ENCODE results near the gene HS2ST1.

DNA sequence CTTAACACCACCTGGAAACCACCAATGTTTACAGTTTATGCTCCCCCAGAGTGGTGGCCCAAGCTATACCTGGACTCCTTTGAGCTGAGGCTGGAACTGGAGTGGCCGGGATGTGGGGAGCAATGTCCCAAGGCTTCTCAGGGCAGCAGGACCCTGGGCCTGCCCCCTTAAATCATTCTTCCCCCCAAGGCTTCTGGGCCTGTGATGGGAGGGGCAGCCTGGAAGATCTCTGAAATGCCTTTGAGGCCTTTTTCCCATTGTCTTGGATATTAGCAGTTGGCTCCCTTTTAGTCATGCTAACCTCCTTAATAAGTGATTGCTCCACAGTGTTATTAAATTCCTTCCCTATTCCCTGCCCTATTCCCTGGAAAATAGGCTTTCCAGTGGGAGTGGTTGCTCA, 185.8 kb downstream of the HS2ST1 start:
- no peak for TF ChIP-seq CTCF (IDR thresholded peaks at IDR 0.05)
- TF ChIP-seq POLR2A (IDR thresholded peaks at IDR 0.05): no peak
- TF ChIP-seq POLR2AphosphoS5 (IDR thresholded peaks at IDR 0.05): no peak
